ENCODE measurements around the gene LNX2.

GRCh38 chr13:27644302-27644701 lies 24.0 kb upstream of the LNX2 start:
- TF ChIP-seq CTCF (IDR thresholded peaks at IDR 0.05) (no peak), POLR2A (IDR thresholded peaks at IDR 0.05) (no peak)
